IPS-20b (cell line): ENCODE results near the gene TECTB.

ENCODE experiments used
- H3K27ac ChIP-seq: one replicate; pipeline ENCODE4 v1.5.1; 2013; ENCODE audit warnings: low read length
- H3K27me3 ChIP-seq: 2 replicates; pipeline ENCODE4 v1.6.1; 2013; ENCODE audit warnings: mild to moderate bottlenecking, low read length, inconsistent platforms; ENCODE audit not compliant: insufficient read depth
- H3K36me3 ChIP-seq: 2 replicates; pipeline ENCODE4 v1.6.1; 2013; ENCODE audit warnings: low read depth, mild to moderate bottlenecking, inconsistent platforms, low read length, moderate library complexity; ENCODE audit not compliant: insufficient read depth
- H3K4me1 ChIP-seq: 2 replicates; pipeline ENCODE4 v1.6.1; 2013; ENCODE audit warnings: mild to moderate bottlenecking, control low read depth, inconsistent platforms, low read length, moderate library complexity; ENCODE audit not compliant: insufficient read depth
- H3K4me3 ChIP-seq: 2 replicates; pipeline ENCODE4 v1.5.1; 2013; ENCODE audit warnings: mild to moderate bottlenecking, low read length, inconsistent platforms
- H3K9ac ChIP-seq: 2 replicates; pipeline ENCODE4 v1.6.1; 2013; ENCODE audit warnings: low read depth, mild to moderate bottlenecking, inconsistent platforms, low read length, moderate library complexity
- H3K9me3 ChIP-seq: 2 replicates; pipeline ENCODE4 v1.6.1; 2013; ENCODE audit warnings: mild to moderate bottlenecking, low read depth, low read length, inconsistent platforms; ENCODE audit not compliant: insufficient read depth

Gene TECTB

DNA sequence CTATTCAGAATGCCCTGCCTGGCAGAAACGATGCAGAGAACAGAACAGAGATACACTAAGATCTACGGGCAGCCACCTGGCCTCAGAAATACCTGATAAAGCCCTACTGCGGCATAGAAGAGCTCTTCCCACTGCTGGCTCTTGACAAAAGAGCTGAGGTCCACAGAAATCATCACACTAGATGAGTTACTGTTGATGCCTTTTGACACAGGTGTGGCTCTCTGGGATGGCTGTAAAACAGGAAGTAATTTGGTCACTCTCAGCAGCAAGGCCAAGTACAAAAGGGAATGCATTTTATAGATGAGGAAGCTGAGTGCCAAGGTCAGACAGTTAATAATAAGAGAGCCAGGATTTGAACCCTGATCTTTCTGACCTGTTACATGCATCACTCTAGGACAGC is 55.8 kb downstream of the TECTB start:
- Histone ChIP-seq H3K27ac (no peak overlapping the region), H3K4me1 (no peaks in the 10 kb centered on the region), H3K9ac (no peak overlapping the region), H3K4me3 (no peak overlapping the region), H3K9me3 (no peaks in the 10 kb centered on the region), H3K27me3 (no peaks in the 10 kb centered on the region), H3K36me3 (no peaks in the 10 kb centered on the region)

DNA sequence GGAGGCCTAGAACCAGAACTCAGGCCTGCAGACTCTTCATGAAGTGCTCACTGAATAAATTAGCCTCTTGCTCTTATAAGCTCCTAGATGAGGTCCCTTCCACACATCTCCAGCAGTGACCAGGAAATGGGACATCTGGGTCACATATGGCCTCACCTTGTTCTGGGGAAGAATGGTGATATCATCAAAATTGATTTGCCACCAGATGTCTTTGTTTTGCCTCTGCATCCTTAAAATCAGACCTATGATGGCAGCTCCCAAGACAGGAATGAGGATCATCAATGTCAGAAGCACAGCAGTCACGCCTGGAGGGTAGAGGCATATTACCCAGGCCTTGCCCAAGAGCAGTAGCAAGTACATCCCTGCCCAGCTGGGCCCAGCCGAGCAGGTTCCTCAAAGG is 57.4 kb downstream of the TECTB start:
- no peaks in the 10 kb centered on the region for H3K4me1 ChIP-seq

DNA sequence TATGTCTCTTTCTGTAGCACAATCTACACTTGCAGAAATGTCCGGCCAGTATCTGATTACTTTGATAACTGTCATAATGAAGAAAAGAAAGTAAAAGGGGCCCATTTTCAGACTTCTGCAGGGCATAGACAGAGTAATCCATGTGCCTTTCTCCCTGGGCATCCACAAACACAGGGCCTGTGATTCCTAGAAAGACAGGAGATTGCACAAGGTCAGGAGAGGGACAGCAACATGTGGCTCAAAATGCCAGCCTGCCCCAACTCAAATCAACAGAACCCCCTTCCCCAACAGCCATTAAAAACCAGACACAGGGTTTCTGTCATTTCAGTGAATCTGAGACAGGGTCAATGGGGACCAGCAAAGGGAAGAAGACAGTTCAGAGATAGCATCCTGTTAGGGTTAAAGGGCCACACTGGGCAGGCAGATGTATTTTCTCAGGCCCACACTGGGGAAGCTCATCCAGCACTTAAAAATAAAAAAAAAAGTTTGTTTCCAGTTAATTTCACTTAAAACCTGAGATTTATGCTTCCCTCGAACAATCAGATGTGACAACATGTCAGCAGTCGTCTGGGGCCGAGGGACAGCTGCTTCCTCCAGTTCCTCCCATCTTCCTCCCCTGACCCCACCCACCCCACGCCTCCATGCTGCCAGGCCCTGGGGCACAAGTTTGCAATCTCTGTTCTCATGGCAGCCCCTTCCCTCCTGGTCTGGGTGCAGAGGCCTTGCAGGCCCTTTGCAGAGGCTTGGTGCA is 60.0 kb downstream of the TECTB start:
- H3K9ac ChIP-seq, result no peak overlapping the region
- no peaks in the 10 kb centered on the region for H3K9me3 ChIP-seq
- no peak overlapping the region for H3K27ac ChIP-seq
- H3K4me1 ChIP-seq, result no peaks in the 10 kb centered on the region
- no peak overlapping the region for H3K4me3 ChIP-seq
- no peaks in the 10 kb centered on the region for H3K36me3 ChIP-seq
- no peaks in the 10 kb centered on the region for H3K27me3 ChIP-seq

More for the DNA sequence above, 57.4 kb downstream of the TECTB start:
- no peak overlapping the region for H3K9ac ChIP-seq
- no peak overlapping the region for H3K4me3 ChIP-seq
- no peaks in the 10 kb centered on the region for H3K27me3 ChIP-seq
- H3K36me3 ChIP-seq, result no peaks in the 10 kb centered on the region
- no peaks in the 10 kb centered on the region for H3K9me3 ChIP-seq
- H3K27ac ChIP-seq, result no peak overlapping the region

DNA sequence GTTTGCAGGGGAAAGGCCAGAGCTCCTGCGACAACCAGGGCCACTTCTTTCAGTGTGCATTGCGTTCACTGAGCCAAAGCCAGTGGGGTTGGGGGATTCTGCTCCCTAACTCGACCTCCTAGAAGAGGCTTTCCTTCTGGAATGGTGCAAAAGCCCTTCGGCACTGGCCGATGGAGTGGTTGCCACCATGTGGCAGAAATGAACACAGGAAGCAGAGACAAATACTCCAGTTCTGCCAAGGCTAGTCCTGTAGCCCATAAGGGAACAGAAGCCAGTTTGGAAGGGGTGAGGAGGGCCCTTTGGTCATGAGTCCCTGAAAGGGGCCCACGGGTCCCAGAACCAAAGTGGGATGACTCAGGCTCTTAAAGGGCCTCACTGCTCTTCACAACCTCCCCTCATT is 61.1 kb downstream of the TECTB start:
- no peaks in the 10 kb centered on the region for H3K9me3 ChIP-seq
- no peak overlapping the region for H3K4me3 ChIP-seq

DNA sequence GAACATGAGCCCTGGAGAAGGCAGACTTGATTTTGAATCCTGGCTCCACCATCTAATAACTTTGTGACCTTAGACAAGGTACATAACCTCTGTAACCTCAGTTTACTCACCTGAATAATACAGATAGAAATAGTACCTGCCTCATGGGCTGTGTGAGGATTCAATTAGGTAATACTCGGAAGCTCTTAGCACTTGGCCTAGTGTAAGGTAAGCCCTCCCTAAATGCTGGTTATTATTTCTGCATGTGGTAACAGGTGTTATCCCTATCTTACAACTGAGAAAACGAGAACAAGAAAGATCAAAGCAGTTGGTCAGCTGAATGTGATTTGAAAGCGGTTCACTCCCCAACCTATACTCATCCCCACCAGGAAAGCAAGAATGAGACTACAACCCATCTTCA is 62.0 kb downstream of the TECTB start:
- no peak overlapping the region for H3K4me3 ChIP-seq
- no peaks in the 10 kb centered on the region for H3K4me1 ChIP-seq
- no peaks in the 10 kb centered on the region for H3K9me3 ChIP-seq
- no peaks in the 10 kb centered on the region for H3K27me3 ChIP-seq
- no peak overlapping the region for H3K27ac ChIP-seq
- H3K36me3 ChIP-seq, result no peaks in the 10 kb centered on the region
- H3K9ac ChIP-seq, result no peak overlapping the region

More for the DNA sequence above, 61.1 kb downstream of the TECTB start:
- H3K27me3 ChIP-seq, result no peaks in the 10 kb centered on the region
- no peaks in the 10 kb centered on the region for H3K36me3 ChIP-seq
- no peak overlapping the region for H3K9ac ChIP-seq
- no peaks in the 10 kb centered on the region for H3K4me1 ChIP-seq
- no peak overlapping the region for H3K27ac ChIP-seq

DNA sequence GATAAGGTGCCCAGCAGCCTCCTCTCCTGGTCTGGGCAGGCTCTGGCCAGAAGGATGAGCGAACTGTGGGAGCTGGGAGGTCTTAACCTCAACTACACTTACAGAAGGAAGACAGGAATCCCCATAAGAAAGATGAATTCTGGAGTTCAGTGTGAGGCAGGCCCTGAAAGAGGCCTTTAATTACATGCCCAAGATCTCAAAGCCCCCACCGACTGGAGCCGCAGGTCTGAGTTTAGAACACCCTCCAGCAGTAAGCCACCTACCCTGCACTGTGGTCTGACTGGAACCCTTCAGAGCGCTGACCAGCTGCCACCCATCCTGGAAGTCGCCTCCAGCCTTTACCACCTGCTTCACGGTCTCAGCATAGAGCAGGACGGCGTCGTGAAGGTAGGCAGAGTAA is 62.5 kb downstream of the TECTB start:
- Histone ChIP-seq H3K36me3 (no peaks in the 10 kb centered on the region), H3K27me3 (no peaks in the 10 kb centered on the region), H3K9ac (no peak overlapping the region), H3K27ac (no peak overlapping the region), H3K4me1 (no peaks in the 10 kb centered on the region), H3K9me3 (no peaks in the 10 kb centered on the region), H3K4me3 (no peak overlapping the region)

DNA sequence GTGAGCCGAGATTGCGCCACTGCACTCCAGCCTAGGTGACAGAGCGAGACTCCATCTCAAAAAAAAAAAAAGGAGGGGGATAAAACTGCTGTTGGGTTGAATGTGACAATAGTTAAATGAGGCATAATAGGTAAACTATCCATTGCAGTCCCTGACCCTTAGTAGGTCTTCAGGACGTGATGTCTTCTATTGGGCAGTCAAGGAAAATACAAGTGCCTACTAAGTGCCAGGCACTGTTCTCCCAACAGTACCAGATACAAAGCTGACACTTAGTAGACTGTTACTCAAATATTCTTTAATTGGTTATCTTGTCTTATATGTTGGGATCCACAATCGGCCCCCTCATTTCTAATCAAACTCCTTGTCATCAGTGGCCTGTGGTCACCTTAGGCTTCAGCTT is 63.6 kb downstream of the TECTB start:
- no peaks in the 10 kb centered on the region for H3K9me3 ChIP-seq
- no peaks in the 10 kb centered on the region for H3K27me3 ChIP-seq
- no peak overlapping the region for H3K4me3 ChIP-seq
- H3K27ac ChIP-seq, result no peak overlapping the region
- H3K4me1 ChIP-seq, result no peaks in the 10 kb centered on the region
- H3K36me3 ChIP-seq, result no peaks in the 10 kb centered on the region
- H3K9ac ChIP-seq, result no peak overlapping the region

DNA sequence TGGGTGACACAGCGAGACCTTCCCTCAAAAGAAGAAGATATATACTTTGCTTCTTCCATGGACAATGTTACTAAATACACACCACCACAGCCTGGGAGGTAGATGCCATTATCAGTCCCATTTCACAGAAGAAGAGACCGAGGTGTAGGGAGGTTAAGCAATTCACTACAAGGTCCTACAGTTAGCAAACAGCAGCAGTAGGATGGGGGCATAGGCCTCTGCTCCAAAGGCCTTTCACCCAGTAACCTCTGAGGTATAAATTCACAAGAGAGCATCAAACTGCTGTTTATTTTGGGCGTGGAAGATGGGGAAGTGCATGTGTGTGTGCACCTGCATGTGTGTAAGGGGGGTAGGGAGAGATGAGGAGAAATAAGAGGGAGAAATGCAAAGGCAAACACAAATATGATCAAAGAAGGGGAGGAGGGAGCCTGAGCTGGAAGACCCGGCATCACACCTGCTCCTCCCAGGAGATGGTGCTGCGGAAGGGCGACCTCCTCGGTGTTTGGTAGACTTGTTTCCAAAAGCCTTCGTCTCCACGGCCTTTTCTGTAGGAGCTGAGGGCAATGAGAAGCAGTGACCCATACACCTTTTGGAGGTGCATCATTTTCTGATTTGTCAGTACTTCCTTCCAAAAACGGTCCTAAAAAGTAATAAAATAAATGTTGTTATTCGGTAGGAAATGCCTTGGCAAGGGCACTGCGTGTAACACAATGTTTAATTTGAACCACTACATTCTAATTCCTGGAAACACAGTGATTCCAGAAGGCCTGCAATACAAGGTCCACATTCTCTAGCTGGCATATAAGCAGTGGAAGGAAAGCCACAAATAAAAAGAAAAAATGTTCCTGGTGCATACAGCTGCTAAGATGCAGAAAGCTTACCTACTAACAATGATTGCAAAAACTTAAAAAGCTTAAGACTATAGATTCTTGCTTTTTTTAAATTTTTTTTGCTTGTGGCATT is 64.8 kb downstream of the TECTB start:
- Histone ChIP-seq H3K9ac (no peak overlapping the region), H3K9me3 (no peaks in the 10 kb centered on the region)

DNA sequence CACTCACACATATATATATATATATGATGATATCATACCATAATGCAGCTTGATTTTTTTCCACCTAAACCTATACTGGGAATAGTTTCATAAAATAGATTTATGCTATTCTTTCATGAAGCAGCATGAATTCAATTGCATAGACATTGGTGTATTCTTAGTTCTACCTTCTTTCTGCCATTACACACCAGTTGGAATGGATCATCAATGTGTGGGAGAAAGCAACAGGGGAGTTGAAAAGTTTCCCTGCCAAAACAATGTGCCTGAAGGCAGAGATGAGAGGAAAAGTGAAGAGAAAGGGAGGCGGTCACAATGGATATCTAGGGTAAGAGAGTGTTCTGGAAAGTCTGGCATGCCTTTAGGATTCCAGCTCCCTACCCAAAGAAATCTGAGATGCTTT is 65.6 kb downstream of the TECTB start:
- Histone ChIP-seq H3K27ac (no peak overlapping the region), H3K4me3 (no peak overlapping the region), H3K36me3 (no peaks in the 10 kb centered on the region), H3K27me3 (no peaks in the 10 kb centered on the region), H3K9ac (no peak overlapping the region), H3K9me3 (no peaks in the 10 kb centered on the region), H3K4me1 (no peaks in the 10 kb centered on the region)

More for the DNA sequence above, 64.8 kb downstream of the TECTB start:
- Histone ChIP-seq H3K27me3 (no peaks in the 10 kb centered on the region), H3K27ac (no peak overlapping the region), H3K4me1 (no peaks in the 10 kb centered on the region), H3K36me3 (no peaks in the 10 kb centered on the region), H3K4me3 (no peak overlapping the region)

DNA sequence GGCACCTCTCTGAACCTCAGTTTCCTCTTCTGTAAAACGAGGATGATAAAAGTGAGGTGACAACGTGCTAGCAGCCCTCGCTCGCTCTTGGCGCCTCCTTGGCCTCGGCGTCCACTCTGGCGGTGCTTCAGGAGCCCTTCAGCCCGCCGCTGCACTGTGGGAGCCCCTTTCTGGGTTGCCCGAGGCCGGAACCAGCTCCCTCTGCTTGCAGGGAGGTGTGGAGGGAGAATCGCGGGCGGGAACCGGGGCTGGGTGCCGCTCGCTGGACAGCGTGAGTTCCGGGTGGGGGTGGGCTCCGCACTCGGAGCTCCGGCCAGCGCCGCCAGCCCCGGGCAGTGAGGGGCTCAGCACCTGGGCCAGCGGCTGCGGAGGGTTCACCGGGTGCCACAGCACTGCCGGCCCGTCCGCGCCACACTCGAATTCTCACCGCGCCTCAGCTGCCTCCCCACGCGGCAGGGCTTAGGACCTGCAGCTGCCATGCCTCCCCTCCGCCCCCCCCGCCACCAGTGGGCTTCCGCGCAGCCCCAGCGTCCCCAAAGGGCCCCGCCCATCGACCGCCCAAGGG is 66.4 kb downstream of the TECTB start:
- Histone ChIP-seq H3K27ac (no peak overlapping the region), H3K27me3 (no peaks in the 10 kb centered on the region), H3K9me3 (no peaks in the 10 kb centered on the region), H3K4me1 (no peaks in the 10 kb centered on the region), H3K9ac (no peak overlapping the region), H3K36me3 (no peaks in the 10 kb centered on the region), H3K4me3 (no peak overlapping the region)

DNA sequence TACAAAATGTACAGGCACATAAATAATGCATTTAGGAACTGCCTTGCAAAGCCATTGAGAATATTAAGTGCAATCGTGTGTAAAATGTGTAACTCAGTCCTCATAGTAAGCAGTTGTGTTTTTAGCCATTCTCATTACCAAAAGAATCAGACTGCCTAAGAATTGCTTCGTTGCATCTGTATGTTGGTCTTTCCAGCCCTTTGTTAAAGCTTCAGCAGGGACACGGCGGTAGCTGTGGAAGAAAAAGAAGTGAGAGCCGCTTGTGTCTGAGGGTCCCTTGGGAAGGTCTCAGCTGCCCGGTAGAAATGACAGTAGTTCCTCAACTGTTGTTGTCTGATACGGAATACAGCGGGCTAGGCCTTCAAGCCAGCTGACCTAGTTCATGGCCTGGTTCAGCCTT is 67.9 kb downstream of the TECTB start:
- H3K36me3 ChIP-seq, result no peaks in the 10 kb centered on the region
- H3K9ac ChIP-seq, result no peak overlapping the region
- no peak overlapping the region for H3K4me3 ChIP-seq
- H3K4me1 ChIP-seq, result no peaks in the 10 kb centered on the region
- H3K27me3 ChIP-seq, result no peaks in the 10 kb centered on the region
- no peaks in the 10 kb centered on the region for H3K9me3 ChIP-seq
- no peak overlapping the region for H3K27ac ChIP-seq
